ENCODE measurements around the gene SFXN2.
A peak's percentile ranks its signal among the peaks of the same experiment; 100 is the strongest.
"Not testable (repeated sequence)": the region's sequence is repeated elsewhere in the genome, so short reads cannot be mapped to it uniquely, and the experiment has no call there.

The SFXN2 gene

GRCh38 chr10:102720775-102721301, 6.4 kb downstream of the SFXN2 start:
- Mint-ChIP-seq H3K27ac (no peak overlapping the region), H3K4me3 (no peak overlapping the region), H3K9me3 (no peaks in the 10 kb centered on the region), H3K27me3 (no peaks in the 10 kb centered on the region), H3K4me1 (ENCODE audit: low read depth) (peaks cover 48% of the 10 kb centered on the region), H3K36me3 (ENCODE audit: low read depth) (peaks cover 77% of the 10 kb centered on the region)
- no peak for DNase-seq

- peak overlapping the region; percentile 45 for H3K27ac Mint-ChIP-seq
- peaks cover 76% of the 10 kb centered on the region for H3K36me3 Mint-ChIP-seq (ENCODE audit: low read depth)
- no peak overlapping the region for H3K4me3 Mint-ChIP-seq
- no peaks in the 10 kb centered on the region for H3K9me3 Mint-ChIP-seq
- no peaks in the 10 kb centered on the region for H3K27me3 Mint-ChIP-seq
- H3K4me1 Mint-ChIP-seq (ENCODE audit: low read depth) = peaks cover 38% of the 10 kb centered on the region
- no peak for DNase-seq
These were observed 7.5 kb downstream of the SFXN2 start for GRCh38 chr10:102721954-102722353.

GRCh38 chr10:102723989-102724388, 9.6 kb downstream of the SFXN2 start:
- H3K27me3 Mint-ChIP-seq = no peaks in the 10 kb centered on the region
- H3K4me3 Mint-ChIP-seq = no peak overlapping the region
- peaks cover 27% of the 10 kb centered on the region for H3K4me1 Mint-ChIP-seq (ENCODE audit: low read depth)
- no peak overlapping the region for H3K27ac Mint-ChIP-seq
- peaks cover 76% of the 10 kb centered on the region for H3K36me3 Mint-ChIP-seq (ENCODE audit: low read depth)
- no peak for DNase-seq
- H3K9me3 Mint-ChIP-seq = no peaks in the 10 kb centered on the region

DNA sequence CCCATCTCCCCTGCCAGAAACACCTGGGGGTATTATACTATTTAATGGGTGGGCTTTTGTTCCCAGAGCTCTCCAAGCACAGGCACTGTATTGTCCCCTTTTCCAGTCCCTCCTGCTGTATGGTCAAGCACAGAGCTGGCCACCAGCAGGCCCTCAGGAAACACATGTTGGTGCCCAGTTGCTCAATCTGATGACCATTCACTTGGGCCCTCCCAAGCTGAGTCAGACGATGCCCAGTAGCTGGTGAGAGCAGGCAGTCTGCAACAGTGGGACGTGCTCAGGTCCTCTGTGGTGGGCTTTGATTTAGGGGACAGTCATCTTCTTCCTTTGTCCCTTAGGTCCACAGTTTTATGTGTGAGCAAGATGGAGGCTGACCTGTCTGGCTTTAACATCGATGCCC, 11.8 kb downstream of the SFXN2 start:
- Mint-ChIP-seq H3K4me1 (ENCODE audit: low read depth) (peaks cover 18% of the 10 kb centered on the region), H3K4me3 (no peak overlapping the region), H3K27me3 (no peaks in the 10 kb centered on the region), H3K27ac (no peak overlapping the region), H3K36me3 (ENCODE audit: low read depth) (peaks cover 83% of the 10 kb centered on the region), H3K9me3 (no peaks in the 10 kb centered on the region)
- no peak for DNase-seq

DNA sequence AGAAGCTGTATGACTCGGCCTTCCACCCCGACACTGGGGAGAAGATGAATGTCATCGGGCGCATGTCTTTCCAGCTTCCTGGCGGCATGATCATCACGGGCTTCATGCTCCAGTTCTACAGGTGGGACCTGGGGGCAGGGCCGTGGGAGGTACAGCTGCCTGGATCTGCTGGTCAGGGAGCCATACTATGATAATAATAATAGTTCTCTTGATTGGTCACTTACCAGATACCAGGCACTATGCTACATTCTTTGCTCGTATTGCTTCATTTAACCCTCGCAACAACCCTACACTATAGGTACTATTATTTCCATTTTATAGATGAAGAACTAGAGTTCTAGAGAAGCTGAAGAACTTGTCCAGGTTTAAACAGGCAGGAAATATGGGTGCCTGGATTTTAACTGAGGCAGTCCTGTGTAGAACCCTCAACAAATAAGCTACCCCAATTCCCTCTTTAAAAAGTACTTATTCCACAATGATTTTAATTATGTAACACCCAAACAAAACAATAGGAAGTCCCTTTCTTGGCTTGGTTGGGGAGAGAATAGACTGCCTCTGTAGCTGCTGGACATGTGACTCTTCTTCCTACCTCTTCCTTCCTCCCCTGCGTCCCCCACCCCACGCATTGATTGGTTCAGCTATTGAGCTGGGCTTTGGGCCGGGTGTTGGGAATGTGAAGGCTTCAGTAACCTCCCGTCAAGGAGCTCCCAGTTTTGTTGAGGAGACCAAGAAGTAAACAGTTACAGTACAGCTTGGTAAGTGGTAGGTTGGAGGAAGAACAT, 12.8 kb downstream of the SFXN2 start:
- no peak overlapping the region for H3K4me3 Mint-ChIP-seq
- DNase-seq = peak; percentile 7
- peaks cover 11% of the 10 kb centered on the region for H3K4me1 Mint-ChIP-seq (ENCODE audit: low read depth)
- H3K27ac Mint-ChIP-seq = no peak overlapping the region
- no peaks in the 10 kb centered on the region for H3K9me3 Mint-ChIP-seq
- peaks cover 87% of the 10 kb centered on the region for H3K36me3 Mint-ChIP-seq (ENCODE audit: low read depth)
- no peaks in the 10 kb centered on the region for H3K27me3 Mint-ChIP-seq

GRCh38 chr10:102729029-102730026, 14.9 kb downstream of the SFXN2 start:
- no peaks in the 10 kb centered on the region for H3K27me3 Mint-ChIP-seq
- peaks cover 92% of the 10 kb centered on the region for H3K36me3 Mint-ChIP-seq (ENCODE audit: low read depth)
- peak overlapping the region; percentile 81 for H3K27ac Mint-ChIP-seq
- peaks cover 7% of the 10 kb centered on the region for H3K4me1 Mint-ChIP-seq (ENCODE audit: low read depth)
- peak; percentile 70 for DNase-seq
- H3K4me3 Mint-ChIP-seq = no peak overlapping the region
- no peaks in the 10 kb centered on the region for H3K9me3 Mint-ChIP-seq

DNA sequence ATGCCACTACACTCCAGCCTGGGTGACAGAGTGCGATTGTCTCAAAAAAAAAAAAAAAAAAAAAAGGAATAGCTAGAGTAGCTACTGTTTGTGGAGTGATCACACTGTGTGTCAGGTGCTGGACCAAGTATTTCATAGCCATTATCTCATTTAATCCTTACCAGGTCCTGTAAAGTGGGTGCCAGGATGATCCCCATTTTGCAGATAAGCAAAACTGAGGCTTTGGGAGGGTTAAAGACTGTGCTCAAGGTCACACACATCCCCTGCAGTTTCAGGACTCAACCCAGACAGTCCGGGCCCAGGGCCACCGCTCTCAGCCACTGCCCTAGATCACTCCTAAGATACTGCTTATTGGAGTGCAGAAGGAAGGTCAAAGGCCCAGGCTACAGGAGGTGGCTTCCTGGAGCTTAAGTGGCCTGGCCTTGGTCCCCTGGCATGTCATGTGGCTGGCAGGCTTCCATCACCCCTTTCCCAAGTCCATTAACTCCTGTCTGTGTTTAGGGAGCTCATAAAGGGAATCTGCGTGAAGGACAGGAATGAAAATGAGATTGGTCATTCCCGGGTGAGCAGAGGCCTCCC, 16.9 kb downstream of the SFXN2 start:
- Mint-ChIP-seq H3K4me3 (no peak overlapping the region), H3K9me3 (no peaks in the 10 kb centered on the region), H3K4me1 (ENCODE audit: low read depth) (peaks cover 7% of the 10 kb centered on the region), H3K36me3 (ENCODE audit: low read depth) (peaks cover 94% of the 10 kb centered on the region), H3K27me3 (no peaks in the 10 kb centered on the region), H3K27ac (no peak overlapping the region)
- peak; percentile 22 for DNase-seq

GRCh38 chr10:102732661-102733060, 18.2 kb downstream of the SFXN2 start:
- H3K4me1 Mint-ChIP-seq (ENCODE audit: low read depth) = peaks cover 7% of the 10 kb centered on the region
- H3K9me3 Mint-ChIP-seq = no peaks in the 10 kb centered on the region
- peaks cover 87% of the 10 kb centered on the region for H3K36me3 Mint-ChIP-seq (ENCODE audit: low read depth)
- H3K27me3 Mint-ChIP-seq = no peaks in the 10 kb centered on the region
- DNase-seq = peak; percentile 11
- H3K27ac Mint-ChIP-seq = no peak overlapping the region
- H3K4me3 Mint-ChIP-seq = no peak overlapping the region

DNA sequence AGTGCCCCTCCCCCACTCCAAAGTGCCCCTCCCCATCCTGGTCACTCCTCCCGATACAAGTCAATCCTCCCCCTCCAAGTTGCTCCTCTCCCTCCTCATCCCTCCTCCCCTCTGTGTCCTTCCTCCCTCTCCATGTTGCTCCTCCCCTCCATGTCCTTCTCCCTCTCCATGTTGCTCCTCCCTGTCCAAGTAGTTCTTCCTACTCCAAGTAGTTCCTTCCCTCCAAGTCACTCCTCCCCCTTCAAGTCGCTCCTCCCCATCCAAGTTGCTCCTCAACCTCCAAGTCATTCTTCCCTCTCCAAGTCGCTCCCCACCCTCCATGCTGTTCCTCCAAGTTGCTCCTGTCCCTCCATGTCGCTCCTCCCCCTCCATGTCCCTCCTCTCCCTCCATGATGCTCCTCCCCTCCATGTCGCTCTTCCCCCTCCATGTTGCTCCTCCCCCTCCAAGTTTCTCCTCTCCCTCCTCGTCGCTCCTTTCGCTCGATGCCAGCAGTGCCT, 20.7 kb downstream of the SFXN2 start:
- H3K4me1 Mint-ChIP-seq (ENCODE audit: low read depth) = no peaks in the 10 kb centered on the region
- no peaks in the 10 kb centered on the region for H3K27me3 Mint-ChIP-seq
- no peak overlapping the region for H3K4me3 Mint-ChIP-seq
- no peaks in the 10 kb centered on the region for H3K9me3 Mint-ChIP-seq
- DNase-seq = no peak
- H3K27ac Mint-ChIP-seq = no peak overlapping the region
- peaks cover 78% of the 10 kb centered on the region for H3K36me3 Mint-ChIP-seq (ENCODE audit: low read depth)

DNA sequence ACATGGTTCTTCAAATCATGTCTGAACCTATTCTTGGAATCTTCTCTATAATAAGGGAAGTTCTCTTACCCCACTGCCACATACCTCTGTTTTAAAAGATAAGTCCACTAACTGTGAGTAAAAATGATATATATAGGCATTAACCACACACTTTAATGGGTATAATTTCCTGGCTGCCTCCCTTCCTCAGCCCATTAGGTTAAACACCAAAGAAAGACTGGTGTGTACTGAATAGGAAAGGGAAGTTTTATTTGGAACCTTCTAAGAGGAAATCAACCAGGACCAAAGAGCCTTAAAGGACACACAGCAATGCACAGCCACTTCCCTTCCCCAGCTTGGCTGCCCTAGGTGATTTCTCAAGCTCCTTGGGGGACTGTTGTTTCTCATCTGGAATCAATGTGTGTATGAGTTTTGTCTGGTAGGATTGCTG, 24.3 kb downstream of the SFXN2 start:
- Mint-ChIP-seq H3K27me3 (no peaks in the 10 kb centered on the region), H3K36me3 (ENCODE audit: low read depth) (peaks cover 44% of the 10 kb centered on the region), H3K27ac (peak overlapping the region; percentile 44), H3K4me3 (no peak overlapping the region), H3K4me1 (ENCODE audit: low read depth) (peaks cover 7% of the 10 kb centered on the region), H3K9me3 (no peaks in the 10 kb centered on the region)
- DNase-seq = no peak

DNA sequence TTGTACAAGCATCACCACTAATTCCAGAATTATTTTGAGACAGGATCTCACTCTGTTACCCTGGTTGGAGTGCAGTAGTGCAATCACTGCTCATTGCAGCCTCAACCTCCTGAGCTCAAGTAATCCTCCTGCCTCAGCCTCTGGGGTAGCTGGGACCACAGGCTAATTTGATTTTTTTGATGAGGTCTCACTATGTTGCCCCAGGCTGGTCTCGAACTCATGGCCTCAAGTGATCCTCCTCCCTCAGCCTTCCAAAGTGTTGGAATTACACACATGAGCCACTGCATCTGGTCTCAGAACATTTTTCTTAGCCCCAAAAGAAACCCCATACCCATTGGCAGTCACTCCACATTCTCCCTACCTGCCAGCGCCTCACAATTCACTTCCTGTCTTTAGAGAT, 25.8 kb downstream of the SFXN2 start:
- Mint-ChIP-seq H3K36me3 (ENCODE audit: low read depth) (peaks cover 41% of the 10 kb centered on the region), H3K9me3 (no peaks in the 10 kb centered on the region), H3K4me1 (ENCODE audit: low read depth) (peaks cover 19% of the 10 kb centered on the region), H3K27ac (no peak overlapping the region), H3K27me3 (no peaks in the 10 kb centered on the region), H3K4me3 (no peak overlapping the region)
- no peak for DNase-seq

- H3K27me3 Mint-ChIP-seq = no peaks in the 10 kb centered on the region
- H3K4me1 Mint-ChIP-seq (ENCODE audit: low read depth) = peaks cover 33% of the 10 kb centered on the region
- H3K36me3 Mint-ChIP-seq (ENCODE audit: low read depth) = peaks cover 32% of the 10 kb centered on the region
- no peak overlapping the region for H3K4me3 Mint-ChIP-seq
- DNase-seq = no peak
- H3K27ac Mint-ChIP-seq = no peak overlapping the region
- no peaks in the 10 kb centered on the region for H3K9me3 Mint-ChIP-seq
These were observed 27.3 kb downstream of the SFXN2 start for GRCh38 chr10:102741726-102742237.

DNA sequence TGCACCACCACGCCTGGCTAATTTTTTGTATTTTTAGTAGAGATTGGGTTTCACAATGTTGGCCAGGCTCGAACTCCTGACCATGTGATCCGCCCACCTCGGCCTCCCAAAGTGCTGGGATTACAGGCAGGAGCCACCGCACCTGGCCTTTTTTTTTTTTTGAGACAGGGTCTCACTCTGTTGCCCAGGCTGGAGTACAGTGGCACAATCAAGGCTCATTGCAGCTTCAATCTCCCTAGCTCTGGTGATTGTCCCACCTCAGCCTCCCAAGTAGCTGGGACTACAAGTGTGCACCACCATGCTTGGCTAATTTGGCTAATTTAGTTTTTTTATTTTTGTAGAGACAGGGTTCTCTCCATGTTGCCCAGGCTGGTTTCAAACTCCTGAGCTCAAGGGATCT, 27.9 kb downstream of the SFXN2 start:
- Mint-ChIP-seq H3K36me3 (ENCODE audit: low read depth) (peaks cover 29% of the 10 kb centered on the region), H3K4me1 (ENCODE audit: low read depth) (peaks cover 36% of the 10 kb centered on the region)
- H3K27me3 Mint-ChIP-seq, H3K4me3 Mint-ChIP-seq, DNase-seq, H3K9me3 Mint-ChIP-seq, H3K27ac Mint-ChIP-seq: not testable (repeated sequence)

GRCh38 chr10:102743078-102743587, 28.7 kb downstream of the SFXN2 start:
- Mint-ChIP-seq H3K9me3 (no peaks in the 10 kb centered on the region), H3K27me3 (no peaks in the 10 kb centered on the region), H3K4me1 (ENCODE audit: low read depth) (peaks cover 36% of the 10 kb centered on the region), H3K36me3 (ENCODE audit: low read depth) (peaks cover 22% of the 10 kb centered on the region), H3K27ac (peak overlapping the region; percentile 90), H3K4me3 (peak overlapping the region; percentile 99)
- no peak for DNase-seq
